Measurements from ENCODE around the gene NUDT6.

DNA sequence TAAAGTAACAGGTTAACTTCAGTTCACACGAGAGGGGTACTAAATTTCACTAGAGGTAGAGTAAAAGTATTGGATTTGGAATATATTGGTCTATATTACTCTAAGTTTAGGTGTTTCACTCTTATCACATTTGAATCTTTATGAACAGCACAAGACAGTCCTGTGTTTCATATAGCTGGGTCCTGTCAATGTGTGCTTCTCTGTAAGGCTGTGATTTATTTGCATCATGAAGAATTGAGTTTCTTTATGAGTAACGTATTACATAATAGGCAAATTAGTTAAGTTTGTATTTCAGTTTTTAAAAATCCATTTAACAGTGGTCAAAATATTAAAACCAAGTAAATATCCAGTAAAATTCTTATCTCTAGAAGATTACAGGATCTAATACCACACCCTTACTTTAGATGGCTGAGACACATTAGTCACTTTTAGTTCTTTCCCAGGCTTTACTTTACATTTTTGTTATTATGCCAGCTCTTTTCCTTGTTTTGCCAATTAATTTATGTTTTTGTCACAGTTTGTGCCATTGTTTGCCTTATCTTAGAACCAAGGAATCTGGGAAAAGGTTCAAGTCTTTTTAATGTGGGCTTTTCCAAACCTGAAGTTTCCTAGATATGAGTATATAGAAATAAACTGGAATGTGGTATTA, 32.1 kb downstream of the NUDT6 start:
- TF ChIP-seq CTCF (IDR thresholded peaks at IDR 0.05 in 2 of 3, conservative IDR thresholded peaks at IDR 0.05 in 1 of 3; ENCODE audit: borderline replicate concordance in 1 of 3, insufficient read depth in 1 of 3, low read depth in 2 of 3, low read length in 2 of 3) (no peak), MAX (IDR thresholded peaks at IDR 0.05) (no peak), EZH2 (IDR thresholded peaks at IDR 0.05) (no peak), REST (IDR thresholded peaks at IDR 0.05; ENCODE audit: low read depth) (no peak), POLR2A (IDR thresholded peaks at IDR 0.05; ENCODE audit: borderline replicate concordance, extremely low read depth, insufficient read depth, insufficient read length) (no peak), TCF7L2 (IDR thresholded peaks at IDR 0.05; ENCODE audit: borderline replicate concordance, extremely low read depth, insufficient read depth, insufficient read length) (no peak), POLR2AphosphoS5 (IDR thresholded peaks at IDR 0.05; ENCODE audit: low read depth, low read length) (no peak), EZH2phosphoT487 (IDR thresholded peaks at IDR 0.05; ENCODE audit: borderline replicate concordance) (no peak), SP1 (IDR thresholded peaks at IDR 0.05; ENCODE audit: low read depth) (no peak)
